Karpas-422 (cell line): ENCODE measurements around the gene MYOM1. TPM values are rescaled to one million over a fixed set of nuclear protein-coding genes. Genes with fewer than 3 reads are reported as not detected.
"Not testable (repeated sequence)": the region's sequence is repeated elsewhere in the genome, so short reads cannot be mapped to it uniquely, and the experiment has no call there.

Experiments used
- DNase-seq: peaks from one replicate; pipeline ENCODE4 v3.0.0-alpha.2; 2015
- H2AFZ ChIP-seq: fragments of 200-600 bp; sonication (generic); 2 replicates; pipeline ENCODE4 v1.6.1; 2014; ENCODE audit warnings: antibody characterized with exemption, low read length, mixed read lengths
- H3K27ac ChIP-seq: fragments of 200-600 bp; sonication (generic); 2 replicates; pipeline ENCODE4 v1.5.1; 2014; ENCODE audit warnings: mild to moderate bottlenecking, low read length, moderate library complexity
- H3K27me3 ChIP-seq: fragments of 200-600 bp; sonication (generic); 2 replicates; pipeline ENCODE4 v1.6.1; 2014; ENCODE audit warnings: low read length, mixed read lengths
- H3K36me3 ChIP-seq: fragments of 200-600 bp; sonication (generic); 2 replicates; pipeline ENCODE4 v1.6.1; 2014; ENCODE audit warnings: low read length, mixed read lengths; ENCODE audit not compliant: insufficient read depth
- H3K4me1 ChIP-seq: fragments of 200-600 bp; sonication (generic); 2 replicates; pipeline ENCODE4 v1.6.1; 2014; ENCODE audit warnings: mild to moderate bottlenecking, low read length, mixed read lengths
- H3K4me2 ChIP-seq: fragments of 200-600 bp; sonication (generic); 2 replicates; pipeline ENCODE4 v1.6.1; 2014; ENCODE audit warnings: low read length, low read depth, mild to moderate bottlenecking; ENCODE audit not compliant: poor library complexity, severe bottlenecking
- H3K4me3 ChIP-seq: fragments of 200-600 bp; sonication (generic); 2 replicates; pipeline ENCODE4 v1.5.1; 2014; ENCODE audit warnings: mild to moderate bottlenecking, antibody characterized with exemption, low read length, mixed read lengths
- H3K79me2 ChIP-seq: fragments of 200-600 bp; sonication (generic); 2 replicates; pipeline ENCODE4 v1.6.1; 2014; ENCODE audit warnings: mild to moderate bottlenecking, low read length, mixed read lengths
- H3K9ac ChIP-seq: fragments of 200-600 bp; sonication (generic); 2 replicates; pipeline ENCODE4 v1.6.0; 2014; ENCODE audit warnings: low read length
- H3K9me2 ChIP-seq: fragments of 200-600 bp; sonication (generic), shearing (Covaris generic); replicated peaks from 2 replicates; pipeline ENCODE4 v1.6.0; 2014; ENCODE audit warnings: mild to moderate bottlenecking, low read length, moderate library complexity; ENCODE audit not compliant: insufficient read depth
- H3K9me3 ChIP-seq: fragments of 300-700, 200-600 bp; sonication (generic); 2 replicates; pipeline ENCODE4 v1.6.1; 2014; ENCODE audit warnings: low read length, mixed read lengths
- H4K20me1 ChIP-seq: fragments of 200-600 bp; sonication (generic); 2 replicates; pipeline ENCODE4 v1.6.1; 2014; ENCODE audit warnings: mild to moderate bottlenecking, antibody characterized with exemption, low read length, low read depth; ENCODE audit not compliant: insufficient read depth
- total RNA-seq: library from RNA; depleted of rRNA; stranded (reverse); fragments of >200 nt; shearing (Covaris generic); gene quantifications from 2 replicates; pipeline ENCODE4 v1.2.3, GENCODE V29; 2014; ENCODE audit warnings: low replicate concordance

Gene MYOM1
- total RNA-seq, 1 experiment from 2014 or later: not detected

DNA sequence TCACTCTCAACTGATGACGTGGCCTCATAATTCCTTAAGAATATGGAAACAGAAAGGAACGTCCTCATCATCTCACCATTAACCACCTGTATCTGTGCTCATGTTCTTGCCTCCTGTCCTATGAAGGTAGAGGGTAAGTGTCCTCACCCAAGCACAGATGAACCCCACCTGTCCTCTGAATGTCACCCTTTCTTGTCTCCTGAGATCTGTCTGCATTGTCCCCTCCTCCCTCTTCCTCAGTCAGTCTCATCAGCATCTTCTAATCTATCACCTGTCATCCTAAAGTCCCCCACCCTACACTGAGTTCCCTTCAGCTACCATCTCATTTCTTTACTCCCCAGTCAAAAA, 167.4 kb downstream of the MYOM1 start:
- Histone ChIP-seq H3K36me3 (no peaks in the 10 kb centered on the region), H3K27ac (no peak overlapping the region), H3K9me3 (no peaks in the 10 kb centered on the region), H4K20me1 (no peaks in the 10 kb centered on the region), H2AFZ (0 out of 2 replicates have a peak overlapping the region, but pooled peaks have one; percentile 3), H3K4me1 (no peaks in the 10 kb centered on the region), H3K4me2 (no peak overlapping the region), H3K9me2 (no peaks in the 10 kb centered on the region), H3K9ac (no peak overlapping the region), H3K4me3 (no peak overlapping the region), H3K79me2 (no peaks in the 10 kb centered on the region), H3K27me3 (no peaks in the 10 kb centered on the region)
- DNase-seq: no peak

DNA sequence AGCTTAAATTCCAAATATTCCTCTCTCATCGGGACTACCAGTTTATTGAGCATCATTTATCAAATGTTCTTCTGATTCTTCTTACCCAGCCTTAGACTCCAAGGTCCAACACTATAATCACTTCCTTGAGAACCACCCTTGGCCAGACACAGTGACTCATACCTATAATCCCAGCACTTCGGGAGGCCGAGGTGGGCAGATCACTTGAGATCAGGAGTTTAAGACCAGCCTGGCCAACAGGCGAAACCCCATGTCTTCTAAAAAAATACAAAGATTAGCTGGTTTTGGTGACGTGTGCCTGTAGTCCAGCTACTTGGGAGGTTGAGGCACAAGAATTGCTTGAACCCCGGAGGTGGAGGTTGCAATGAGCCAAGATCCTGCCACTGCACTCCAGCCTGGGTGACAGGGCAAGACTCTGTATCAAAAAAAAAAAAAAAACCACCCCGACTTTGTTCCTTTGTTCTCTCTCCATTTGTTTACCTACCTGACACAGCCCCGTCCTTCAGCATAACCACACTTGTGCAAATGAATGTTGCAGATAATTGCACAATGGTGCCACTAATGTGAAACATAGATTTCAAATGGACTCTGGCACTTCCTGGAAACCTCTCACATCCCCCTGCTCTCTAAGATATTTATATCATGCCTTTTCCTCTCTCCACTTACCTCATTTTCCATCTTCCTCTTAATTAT, 167.9 kb downstream of the MYOM1 start:
- no peak for DNase-seq
- Histone ChIP-seq H3K4me3 (no peak overlapping the region), H3K4me1 (no peaks in the 10 kb centered on the region), H3K27me3 (no peaks in the 10 kb centered on the region), H3K9ac (no peak overlapping the region), H3K79me2 (no peaks in the 10 kb centered on the region), H3K4me2 (no peak overlapping the region), H3K27ac (no peak overlapping the region), H3K36me3 (no peaks in the 10 kb centered on the region), H3K9me2 (no peaks in the 10 kb centered on the region), H3K9me3 (no peaks in the 10 kb centered on the region), H2AFZ (0 out of 2 replicates have a peak overlapping the region, but pooled peaks have one; percentile 3), H4K20me1 (no peaks in the 10 kb centered on the region)

DNA sequence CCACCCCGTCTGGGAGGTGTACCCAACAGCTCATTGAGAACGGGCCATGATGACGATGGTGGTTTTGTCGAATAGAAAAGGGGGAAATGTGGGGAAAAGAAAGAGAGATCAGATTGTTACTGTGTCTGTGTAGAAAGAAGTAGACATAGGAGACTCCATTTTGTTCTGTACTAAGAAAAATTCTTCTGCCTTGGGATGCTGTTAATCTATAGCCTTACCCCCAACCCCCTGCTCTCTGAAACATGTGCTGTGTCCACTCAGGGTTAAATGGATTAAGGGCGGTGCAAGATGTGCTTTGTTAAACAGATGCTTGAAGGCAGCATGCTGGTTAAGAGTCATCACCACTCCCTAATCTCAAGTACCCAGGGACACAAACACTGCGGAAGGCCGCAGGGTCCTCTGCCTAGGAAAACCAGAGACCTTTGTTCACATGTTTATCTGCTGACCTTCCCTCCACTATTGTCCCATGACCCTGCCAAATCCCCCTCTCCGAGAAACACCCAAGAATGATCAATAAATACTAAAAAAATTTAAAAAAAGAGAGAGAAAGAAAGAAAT, 169.8 kb downstream of the MYOM1 start:
- not testable (repeated sequence) for DNase-seq, H3K9me3 ChIP-seq, H4K20me1 ChIP-seq, H3K4me2 ChIP-seq, H3K27ac ChIP-seq, H2AFZ ChIP-seq, H3K4me1 ChIP-seq, H3K4me3 ChIP-seq, H3K9me2 ChIP-seq, H3K79me2 ChIP-seq, H3K27me3 ChIP-seq, H3K9ac ChIP-seq, H3K36me3 ChIP-seq

DNA sequence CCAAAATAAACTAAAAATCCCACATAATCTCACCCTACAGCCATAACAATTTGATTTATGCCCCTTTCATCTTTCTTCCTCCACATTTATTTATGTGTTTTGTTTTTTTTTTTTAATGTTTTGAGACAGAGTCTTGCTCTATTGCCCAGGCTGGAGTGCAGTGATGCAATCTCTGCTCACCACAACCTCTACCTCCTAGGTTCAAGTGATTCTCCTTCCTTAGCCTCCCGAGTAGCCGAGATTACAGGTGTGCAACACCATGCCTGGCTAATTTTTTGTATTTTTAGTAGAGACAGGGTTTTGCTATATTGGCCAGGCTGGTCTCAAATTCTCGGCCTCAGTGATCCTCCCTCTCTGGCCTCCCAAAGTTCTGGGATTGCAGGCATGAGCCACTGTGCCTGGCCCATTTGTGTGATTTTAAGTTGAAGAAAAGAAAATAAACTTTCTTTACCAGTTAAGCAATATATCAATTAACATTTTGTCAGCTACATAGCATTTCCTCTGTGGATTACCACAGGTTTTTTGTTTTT, 170.9 kb downstream of the MYOM1 start:
- no peak overlapping the region for H3K9ac ChIP-seq
- H3K9me3 ChIP-seq: no peaks in the 10 kb centered on the region
- H3K4me2 ChIP-seq: no peak overlapping the region
- H2AFZ ChIP-seq: no peak overlapping the region
- H3K36me3 ChIP-seq: no peaks in the 10 kb centered on the region
- H3K27me3 ChIP-seq: no peaks in the 10 kb centered on the region
- DNase-seq: no peak
- H3K4me3 ChIP-seq: no peak overlapping the region
- H3K27ac ChIP-seq: no peak overlapping the region
- no peaks in the 10 kb centered on the region for H3K9me2 ChIP-seq
- no peaks in the 10 kb centered on the region for H3K79me2 ChIP-seq
- peaks cover 2% of the 10 kb centered on the region; the same call in 1 of the 2 replicates for H3K4me1 ChIP-seq
- no peaks in the 10 kb centered on the region for H4K20me1 ChIP-seq

DNA sequence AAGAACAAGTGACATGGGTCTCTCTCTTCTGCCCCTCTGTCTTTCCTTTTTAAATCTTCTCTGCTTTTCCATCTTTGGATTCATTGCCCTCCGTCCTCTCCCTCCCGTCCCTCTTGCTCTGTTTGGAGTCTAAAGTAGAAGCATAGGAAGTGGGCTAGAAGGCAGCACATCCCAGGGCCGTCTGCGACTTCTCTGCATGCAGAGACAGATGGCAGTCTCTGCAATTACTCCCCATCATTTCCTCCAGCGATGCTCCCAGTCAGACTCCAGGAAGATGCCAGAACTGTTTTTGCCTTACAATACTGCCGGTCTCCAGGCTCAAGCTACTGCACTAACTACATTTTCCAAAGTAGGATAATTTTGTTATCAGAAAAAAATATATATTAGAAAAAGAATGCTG, 171.6 kb downstream of the MYOM1 start:
- H3K9ac ChIP-seq: no peak overlapping the region
- H3K9me3 ChIP-seq: no peaks in the 10 kb centered on the region
- DNase-seq: no peak
- H3K36me3 ChIP-seq: no peaks in the 10 kb centered on the region
- no peaks in the 10 kb centered on the region for H4K20me1 ChIP-seq
- no peak overlapping the region for H3K4me3 ChIP-seq
- H3K4me1 ChIP-seq: peaks cover 2% of the 10 kb centered on the region; the same call in 1 of the 2 replicates
- no peaks in the 10 kb centered on the region for H3K27me3 ChIP-seq
- H3K4me2 ChIP-seq: no peak overlapping the region
- H3K79me2 ChIP-seq: no peaks in the 10 kb centered on the region
- H3K9me2 ChIP-seq: no peaks in the 10 kb centered on the region
- H3K27ac ChIP-seq: no peak overlapping the region
- no peak overlapping the region for H2AFZ ChIP-seq

DNA sequence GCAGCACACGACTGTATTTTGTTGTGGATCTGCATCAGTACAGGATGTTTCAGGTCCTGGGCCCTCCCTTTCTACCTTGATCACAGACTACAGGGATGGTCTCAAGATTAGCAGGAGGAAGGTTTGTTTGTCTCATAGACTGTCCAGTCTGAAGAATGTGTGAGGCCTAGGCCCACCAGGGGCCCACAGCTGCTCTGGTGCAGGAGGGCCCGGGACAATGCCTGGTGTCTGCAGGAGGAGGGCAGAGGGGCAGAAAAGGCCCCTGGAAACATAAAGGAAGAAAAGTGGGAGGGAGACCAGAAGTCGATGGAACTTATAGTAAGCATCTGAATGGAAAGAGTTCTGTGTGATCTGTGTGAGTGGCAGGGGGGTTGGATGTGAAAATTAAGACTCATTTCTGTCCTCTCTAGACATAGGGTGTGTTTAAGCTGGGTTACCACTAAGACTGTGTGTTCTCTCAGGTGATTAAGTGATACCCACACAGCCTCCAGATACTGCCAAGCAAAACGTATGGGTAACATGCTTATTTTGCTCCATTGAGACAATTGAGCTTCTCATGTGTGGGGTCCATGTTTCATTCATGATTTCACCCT, 173.5 kb downstream of the MYOM1 start:
- no peak overlapping the region for H3K4me3 ChIP-seq
- H3K4me2 ChIP-seq: no peak overlapping the region
- no peaks in the 10 kb centered on the region for H3K36me3 ChIP-seq
- H3K9ac ChIP-seq: no peak overlapping the region
- H4K20me1 ChIP-seq: no peaks in the 10 kb centered on the region
- no peaks in the 10 kb centered on the region for H3K79me2 ChIP-seq
- no peaks in the 10 kb centered on the region for H3K9me3 ChIP-seq
- peaks cover 2% of the 10 kb centered on the region; the same call in 1 of the 2 replicates for H3K4me1 ChIP-seq
- no peaks in the 10 kb centered on the region for H3K9me2 ChIP-seq
- H3K27ac ChIP-seq: no peak overlapping the region
- DNase-seq: no peak
- H3K27me3 ChIP-seq: no peaks in the 10 kb centered on the region
- no peak overlapping the region for H2AFZ ChIP-seq

DNA sequence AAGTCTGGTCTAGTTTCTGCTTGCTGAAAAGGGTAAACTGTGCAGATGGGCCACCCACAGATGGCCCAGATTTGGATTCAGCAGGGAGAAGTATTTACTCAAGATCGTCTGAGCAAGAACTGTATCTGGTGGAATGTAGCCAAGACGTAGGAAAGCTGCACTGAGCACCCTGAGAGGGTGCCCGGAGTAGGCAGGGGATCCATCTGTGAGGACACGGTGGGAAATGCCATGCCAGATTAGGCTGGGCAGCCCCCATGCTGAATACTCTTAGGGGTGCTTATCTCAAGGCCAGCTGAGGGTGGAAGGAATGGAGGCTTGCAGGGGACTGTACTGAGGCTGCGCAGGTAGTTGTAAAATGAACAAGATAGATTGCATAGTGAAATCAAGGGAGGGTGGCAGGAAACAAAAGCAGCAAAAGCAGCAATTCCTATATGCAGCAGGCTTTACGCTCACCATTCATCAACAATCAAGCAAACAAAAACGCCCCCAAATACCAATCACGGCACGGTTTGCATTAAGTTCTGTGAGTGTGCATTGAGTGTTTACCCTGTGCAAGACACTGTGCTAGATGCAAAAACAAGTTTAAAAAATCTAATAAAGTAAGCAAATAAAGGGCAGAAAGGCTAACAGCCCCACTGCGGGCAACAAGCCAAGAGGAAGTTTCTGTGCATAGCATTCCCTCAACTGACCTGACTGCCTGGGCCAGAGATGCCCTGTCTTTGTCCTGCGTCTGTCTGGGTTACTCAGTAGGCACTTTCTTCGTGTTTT, 174.7 kb downstream of the MYOM1 start:
- no peaks in the 10 kb centered on the region for H3K27me3 ChIP-seq
- peaks cover 2% of the 10 kb centered on the region; the same call in 1 of the 2 replicates for H3K4me1 ChIP-seq
- DNase-seq: no peak
- H3K36me3 ChIP-seq: no peaks in the 10 kb centered on the region
- H3K4me3 ChIP-seq: no peak overlapping the region
- no peak overlapping the region for H3K9ac ChIP-seq
- no peaks in the 10 kb centered on the region for H3K9me2 ChIP-seq
- no peaks in the 10 kb centered on the region for H3K9me3 ChIP-seq
- H3K27ac ChIP-seq: no peak overlapping the region
- no peak overlapping the region for H2AFZ ChIP-seq
- no peak overlapping the region for H3K4me2 ChIP-seq
- no peaks in the 10 kb centered on the region for H4K20me1 ChIP-seq
- H3K79me2 ChIP-seq: no peaks in the 10 kb centered on the region

DNA sequence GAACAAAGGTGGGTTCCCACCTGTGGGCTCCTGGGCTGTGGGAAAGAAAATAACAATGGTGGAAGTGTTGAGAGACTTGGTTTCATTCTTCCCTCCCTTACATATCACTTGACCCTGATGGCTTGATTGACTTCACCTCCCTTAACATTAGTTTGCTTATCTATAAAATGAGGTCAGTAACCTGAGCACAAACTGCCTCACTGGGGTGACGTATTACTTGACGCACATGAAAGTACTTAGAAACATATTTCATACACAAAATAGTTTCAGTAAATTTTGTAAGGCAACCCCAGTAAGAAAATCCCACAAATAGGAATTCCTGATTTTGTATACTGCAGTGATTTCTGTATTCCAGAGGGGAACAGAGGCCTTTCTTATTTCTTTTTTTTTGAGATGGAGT, 177.4 kb downstream of the MYOM1 start:
- Histone ChIP-seq H4K20me1 (no peaks in the 10 kb centered on the region), H3K9me3 (no peaks in the 10 kb centered on the region), H3K4me3 (no peak overlapping the region), H3K79me2 (no peaks in the 10 kb centered on the region), H3K9me2 (no peaks in the 10 kb centered on the region), H3K4me2 (no peak overlapping the region), H2AFZ (no peak overlapping the region), H3K27me3 (no peaks in the 10 kb centered on the region), H3K9ac (no peak overlapping the region), H3K36me3 (no peaks in the 10 kb centered on the region), H3K4me1 (peaks cover 6% of the 10 kb centered on the region; the same call in 1 of the 2 replicates), H3K27ac (no peak overlapping the region)
- DNase-seq: no peak
